Thoracic aorta (tissue), 2 donors: ENCODE data around the gene ZNF679. TPM values are rescaled to one million over a fixed set of nuclear protein-coding genes. Genes with fewer than 3 reads are reported as not detected.
A peak's percentile ranks its signal among the peaks of the same experiment; 100 is the strongest.
"Not testable (repeated sequence)": the region's sequence is repeated elsewhere in the genome, so short reads cannot be mapped to it uniquely, and the experiment has no call there.

ENCODE experiments used
- ATAC-seq: fragments of 150-250 bp; one replicate; pipeline ENCODE4 v1.8.0; 2017; ENCODE audit warnings: low read depth; ENCODE audit not compliant: insufficient number of reproducible peaks, low FRiP score
- DNase-seq: peaks from one replicate; pipeline ENCODE4 v3.0.0-alpha.2; 2020; ENCODE audit warnings: low spot score
- H3K27ac ChIP-seq, 2 donors: fragments of 200-600 bp; sonication (generic); 1 replicate in 1 of 2; 2 replicates in 1 of 2; pipeline ENCODE4 v1.5.1; 2016; ENCODE audit warnings: mild to moderate bottlenecking in 2 of 2, moderate library complexity in 2 of 2
- H3K27me3 ChIP-seq: fragments of 200-600 bp; sonication (generic); replicated peaks from 2 replicates; pipeline ENCODE4 v1.6.0; 2016; ENCODE audit warnings: mild to moderate bottlenecking; ENCODE audit not compliant: insufficient read depth
- H3K36me3 ChIP-seq: fragments of 200-600 bp; sonication (generic); one replicate; pipeline ENCODE4 v1.5.1; 2016
- H3K4me1 ChIP-seq, 2 donors: fragments of 200-600 bp; sonication (generic); 1 replicate in 1 of 2; 2 replicates in 1 of 2; pipeline versions ENCODE4 v1.5.1 to v1.6.0; 2016; ENCODE audit warnings: low read depth in 2 of 2, mild to moderate bottlenecking in 1 of 2; ENCODE audit not compliant: control insufficient read depth in 1 of 2
- H3K4me3 ChIP-seq: fragments of 200-600 bp; sonication (generic); 2 replicates; pipeline ENCODE4 v1.5.1; 2016; ENCODE audit warnings: mild to moderate bottlenecking
- H3K9me3 ChIP-seq: fragments of 200-600 bp; sonication (generic); 2 replicates; pipeline ENCODE4 v1.5.1; 2016
- CTCF ChIP-seq: fragments of 200-600 bp; sonication (generic); IDR thresholded peaks from one replicate; pipeline ENCODE4 v1.5.1; 2019; ENCODE audit warnings: antibody characterized with exemption
- total RNA-seq, 2 donors: library from RNA; depleted of rRNA; stranded (reverse); fragments of >200 nt; gene quantifications; one replicate each; pipeline versions ENCODE4 v1.1.0 to v1.2.3, GENCODE V29; 2016

Gene ZNF679
- total RNA-seq, 2 donors from 2014 or later, result not detected

DNA sequence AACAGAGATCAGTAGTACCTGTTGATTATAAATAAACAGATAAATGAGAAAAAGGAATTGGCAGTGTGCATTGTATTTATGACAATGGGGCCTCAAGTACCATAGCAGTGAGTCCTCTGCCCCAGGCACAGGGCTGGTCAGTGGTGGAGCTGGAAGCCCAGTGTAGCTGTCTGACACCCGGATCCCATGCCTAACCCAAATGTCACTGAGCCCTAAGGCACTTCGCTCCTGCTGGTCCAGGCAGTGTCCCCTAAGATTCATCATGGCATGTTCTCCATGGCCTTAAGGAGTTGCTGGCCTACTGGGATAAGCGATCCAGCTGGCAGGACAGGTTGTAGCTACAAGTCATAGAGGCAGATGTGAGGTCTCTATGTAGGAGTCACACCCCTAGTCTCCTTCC is 82.2 kb downstream of the ZNF679 start:
- TF ChIP-seq CTCF, result no peak
- Histone ChIP-seq H3K9me3 (no peaks in the 10 kb centered on the region), H3K27me3 (no peaks in the 10 kb centered on the region), H3K4me1 (peaks cover 8 to 24% of the 10 kb centered on the region in 2 donors), H3K27ac (no peak overlapping the region), H3K36me3 (no peaks in the 10 kb centered on the region), H3K4me3 (no peak overlapping the region)
- ATAC-seq, result no peak
- DNase-seq, result no peak

DNA sequence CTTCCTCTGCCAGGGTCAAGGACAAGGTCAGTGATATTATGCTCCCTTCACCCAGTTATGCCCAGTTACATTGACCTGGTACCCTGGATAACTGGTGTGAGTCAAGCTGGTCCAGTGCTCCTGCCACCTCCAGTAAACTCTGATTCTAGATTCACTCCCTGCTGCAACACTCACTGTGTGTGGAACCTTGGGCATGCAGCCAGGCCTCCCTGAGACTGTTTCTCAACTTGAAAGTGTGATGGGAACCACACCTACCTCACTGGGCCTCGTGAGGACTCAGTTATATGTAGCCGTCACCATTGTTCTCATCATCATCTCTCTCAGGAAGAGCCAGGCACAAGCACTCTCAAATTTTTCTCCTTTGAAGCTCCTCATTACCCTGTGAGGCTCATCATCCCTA is 84.6 kb downstream of the ZNF679 start:
- Histone ChIP-seq H3K36me3 (no peaks in the 10 kb centered on the region), H3K9me3 (no peaks in the 10 kb centered on the region), H3K27me3 (no peaks in the 10 kb centered on the region), H3K4me1 (peaks cover 8 to 18% of the 10 kb centered on the region in 2 donors), H3K27ac (no peak overlapping the region), H3K4me3 (no peak overlapping the region)
- ATAC-seq (no peak), DNase-seq (no peak)
- TF ChIP-seq CTCF, result no peak

GRCh38 chr7:64313740-64314491 is 85.6 kb downstream of the ZNF679 start, which contains the start of gene ZNF736:
Gene ZNF736, plus strand, starts transcription at chr7:64313961. Its CDS starts 190 bp downstream, at chr7:64314151.
- Histone ChIP-seq H3K4me3 (peak within 1 kb of the TSS; percentile 83), H3K9me3 (no peaks in the 10 kb centered on the region), H3K4me1 (peaks cover 8 to 18% of the 10 kb centered on the region in 2 donors), H3K36me3 (no peaks in the 10 kb centered on the region), H3K27ac (peak within 1 kb of the TSS in 1 of 2 donors; percentile 51), H3K27me3 (no peaks in the 10 kb centered on the region)
- no peak for TF ChIP-seq CTCF
- ATAC-seq (peak; percentile 98), DNase-seq (peak; percentile 77)

DNA sequence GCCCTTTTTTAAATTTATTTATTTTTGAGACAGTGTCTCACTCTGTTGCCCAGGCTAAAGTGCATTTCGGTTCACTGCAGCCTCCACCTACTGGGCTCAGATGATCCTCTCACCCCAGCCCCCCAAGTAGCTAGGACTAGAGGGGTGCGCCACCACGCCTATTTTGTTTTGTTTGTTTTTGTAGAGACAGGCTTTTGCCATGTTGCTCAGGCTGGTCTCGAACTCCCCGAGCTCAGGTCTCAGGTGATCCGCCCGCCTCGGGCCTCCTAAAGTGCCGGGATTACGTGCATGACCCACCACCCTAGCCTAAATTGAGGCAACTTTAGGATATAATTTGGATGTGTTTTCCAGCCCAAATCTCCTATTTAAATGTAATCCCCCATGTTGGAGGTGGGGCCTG is 86.3 kb downstream of the ZNF679 start:
- Histone ChIP-seq H3K27ac (no peak overlapping the region), H3K9me3 (no peaks in the 10 kb centered on the region), H3K4me1 (peaks cover 8 to 18% of the 10 kb centered on the region in 2 donors), H3K27me3 (no peaks in the 10 kb centered on the region), H3K4me3 (peak overlapping the region; percentile 83), H3K36me3 (no peaks in the 10 kb centered on the region)
- TF ChIP-seq CTCF, result no peak
- DNase-seq (no peak), ATAC-seq (no peak)

DNA sequence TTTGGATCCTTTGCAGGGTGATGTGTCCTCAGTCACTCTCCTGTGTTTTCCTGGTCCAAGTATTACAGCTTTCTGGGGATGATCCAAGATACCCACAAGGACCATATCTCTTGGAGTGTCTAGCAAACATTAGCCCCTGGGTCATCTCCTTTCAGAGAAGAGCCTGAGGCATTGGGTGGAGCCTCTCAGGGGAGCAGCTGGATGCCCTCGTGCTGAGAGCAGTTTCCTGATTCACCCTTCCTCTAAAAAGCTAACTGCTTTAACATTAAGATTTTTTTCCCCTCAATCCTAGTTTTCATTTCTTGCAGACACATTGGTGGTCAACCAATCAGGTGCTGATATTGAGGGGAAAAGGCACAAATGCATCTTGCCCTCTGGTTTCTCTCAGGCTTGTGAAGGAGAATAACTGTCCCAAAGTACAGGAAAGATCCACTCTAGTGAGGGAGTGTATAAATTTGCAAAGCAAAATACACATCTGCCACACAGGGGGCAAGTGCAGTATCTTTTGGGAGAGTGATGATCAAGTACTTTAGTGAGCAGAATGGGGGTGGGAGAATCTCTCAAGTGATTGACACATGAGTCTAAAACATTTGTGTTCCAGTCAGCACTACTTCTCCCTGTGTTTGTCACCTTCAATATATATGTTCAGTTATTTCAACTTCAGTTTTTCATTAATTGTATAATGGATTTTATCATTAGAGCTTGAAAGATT is 87.9 kb downstream of the ZNF679 start:
- not testable (repeated sequence) for DNase-seq, H3K4me3 ChIP-seq, ATAC-seq

More for the DNA sequence above, 87.9 kb downstream of the ZNF679 start:
- H3K4me1 ChIP-seq, result peaks cover 8 to 18% of the 10 kb centered on the region in 2 donors
- not testable (repeated sequence) for H3K27me3 ChIP-seq, H3K36me3 ChIP-seq, H3K27ac ChIP-seq, H3K9me3 ChIP-seq

Other genes with a start within 250 kb of the ZNF679 start
- not detected for gene ZNF722, start 229.6 kb upstream of the ZNF679 start, total RNA-seq
- gene ZNF727, start 183.0 kb upstream of the ZNF679 start, total RNA-seq, result 1 to 10 TPM; 3.7 to 5.0 TPM
- not detected for gene ZNF735, start 21.3 kb upstream of the ZNF679 start, total RNA-seq
- gene ZNF736, start 85.5 kb downstream of the ZNF679 start, total RNA-seq, result 10 to 100 TPM; 14.2 to 17.1 TPM